Measurements from ENCODE around the gene PSMB5. TPM values are rescaled to one million over a fixed set of nuclear protein-coding genes. Genes with fewer than 3 reads are reported as not detected.
"Not testable (repeated sequence)": the region's sequence is repeated elsewhere in the genome, so short reads cannot be mapped to it uniquely, and the experiment has no call there.

The PSMB5 gene
- total and polyA plus RNA-seq, 3 experiments from 2014 or later: 37.1 to 198 (median 186) TPM

DNA sequence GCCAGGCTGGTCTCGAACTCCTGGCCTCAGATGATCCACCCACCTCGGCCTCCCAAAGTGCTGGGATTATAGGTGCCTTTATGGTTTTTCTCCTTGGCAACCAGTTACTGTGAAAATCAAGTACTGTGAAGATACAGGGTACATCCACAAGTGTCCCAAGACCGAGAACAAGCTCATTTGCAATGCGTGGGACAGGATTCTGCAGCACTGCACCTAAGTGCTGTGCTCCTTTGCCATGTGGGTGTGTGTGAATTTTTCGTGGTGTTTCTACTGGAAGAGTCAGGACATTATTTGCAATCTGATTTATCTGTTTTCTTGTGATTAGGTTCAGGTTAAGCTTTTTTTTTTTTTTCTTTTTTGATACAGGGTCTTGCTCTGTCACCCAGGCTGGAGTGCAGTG is 17.6 kb downstream of the PSMB5 start:
- Histone ChIP-seq H3K9me3 (ENCODE audit: low read length) (no peaks in the 10 kb centered on the region), H3K4me1 (ENCODE audit: insufficient read depth, low read length) (peaks cover 19% of the 10 kb centered on the region), H3K36me3 (ENCODE audit: insufficient read depth, low read length) (no peaks in the 10 kb centered on the region), H3K4me3 (ENCODE audit: low read length) (no peak overlapping the region), H3K27me3 (ENCODE audit: insufficient read depth, low read length, poor library complexity, severe bottlenecking) (no peaks in the 10 kb centered on the region), H3K27ac (ENCODE audit: low read depth, low read length) (no peak overlapping the region)
- CTCF ChIA-PET: interaction anchor here (1.6 to 3.0 kb wide), 2 partner anchors 10 kb away, joined by 3 to 14 read pairs; no protein-coding TSS in a partner anchor
- POLR2A ChIA-PET: interaction anchor here (0.5 kb wide), 1 partner anchor 17 kb away, joined by 3 read pairs; no protein-coding TSS in a partner anchor
- Mint-ChIP-seq H3K9me3 (no peaks in the 10 kb centered on the region), H3K4me3 (peak overlapping the region in 1 of 7 donors; percentile 10), H3K4me1 (no peaks in the 10 kb centered on the region), H3K27ac (peak overlapping the region in 1 of 8 donors; percentile 58), H3K27me3 (no peaks in the 10 kb centered on the region), H3K36me3 (peaks cover 0 to 2% (median 0%) of the 10 kb centered on the region in 3 donors)
- DNase-seq: no peak

- no peak overlapping the region for H3K27ac ChIP-seq (ENCODE audit: low read depth, low read length)
- no peak overlapping the region for H3K27ac Mint-ChIP-seq
- no peak for DNase-seq
Observed at GRCh38 chr14:23015618-23016017, 19.1 kb downstream of the PSMB5 start.

GRCh38 chr14:23013749-23014054 is 21.0 kb downstream of the PSMB5 start:
- H3K9me3 Mint-ChIP-seq; H3K27me3 Mint-ChIP-seq; H3K4me3 ChIP-seq (ENCODE audit: low read length); DNase-seq; POLR2A ChIA-PET; H3K36me3 ChIP-seq (ENCODE audit: insufficient read depth, low read length); H3K9me3 ChIP-seq (ENCODE audit: low read length); H3K36me3 Mint-ChIP-seq; H3K27me3 ChIP-seq (ENCODE audit: insufficient read depth, low read length, poor library complexity, severe bottlenecking); H3K27ac Mint-ChIP-seq; H3K27ac ChIP-seq (ENCODE audit: low read depth, low read length): not testable (repeated sequence)
- Mint-ChIP-seq H3K4me1 (peaks cover 15 to 23% (median 20%) of the 10 kb centered on the region in 3 donors), H3K4me3 (peak overlapping the region in 1 of 7 donors; percentile 80)
- peaks cover 15% of the 10 kb centered on the region for H3K4me1 ChIP-seq (ENCODE audit: insufficient read depth, low read length)
- CTCF ChIA-PET: interaction anchor here (1.4 to 5.8 kb wide), 3 partner anchors 15 to 42 kb away, joined by 3 to 32 read pairs (median 5); no protein-coding TSS in a partner anchor

More at GRCh38 chr14:23015618-23016017, 19.1 kb downstream of the PSMB5 start:
- no peaks in the 10 kb centered on the region for H3K27me3 Mint-ChIP-seq
- POLR2A ChIA-PET: no interaction called here
- no peaks in the 10 kb centered on the region for H3K9me3 Mint-ChIP-seq
- no peaks in the 10 kb centered on the region for H3K36me3 ChIP-seq (ENCODE audit: insufficient read depth, low read length)
- H3K4me1 ChIP-seq (ENCODE audit: insufficient read depth, low read length): peaks cover 5% of the 10 kb centered on the region
- H3K4me3 Mint-ChIP-seq: no peak overlapping the region
- H3K36me3 Mint-ChIP-seq: no peaks in the 10 kb centered on the region
- H3K4me3 ChIP-seq (ENCODE audit: low read length): no peak overlapping the region
- CTCF ChIA-PET: interaction anchor here (1.6 to 5.8 kb wide), 4 partner anchors 9 to 42 kb away, joined by 3 to 32 read pairs (median 10); partner anchors contain the start of gene CDH24
- no peaks in the 10 kb centered on the region for H3K27me3 ChIP-seq (ENCODE audit: insufficient read depth, low read length, poor library complexity, severe bottlenecking)
- H3K4me1 Mint-ChIP-seq: peaks cover 2 to 5% (median 4%) of the 10 kb centered on the region in 3 donors
- no peaks in the 10 kb centered on the region for H3K9me3 ChIP-seq (ENCODE audit: low read length)

- H3K4me3 ChIP-seq (ENCODE audit: low read length): no peak overlapping the region
- Mint-ChIP-seq H3K27ac (peak overlapping the region in 2 of 8 donors; percentile 11 to 53), H3K9me3 (no peaks in the 10 kb centered on the region), H3K27me3 (no peaks in the 10 kb centered on the region), H3K4me3 (peak overlapping the region in 2 of 7 donors; percentile 54 to 80), H3K36me3 (peaks cover 0 to 5% (median 0%) of the 10 kb centered on the region in 3 donors), H3K4me1 (peaks cover 18 to 28% (median 26%) of the 10 kb centered on the region in 3 donors)
- H3K4me1 ChIP-seq (ENCODE audit: insufficient read depth, low read length): peaks cover 19% of the 10 kb centered on the region
- no peak for DNase-seq
- H3K36me3 ChIP-seq (ENCODE audit: insufficient read depth, low read length): no peaks in the 10 kb centered on the region
- H3K27ac ChIP-seq (ENCODE audit: low read depth, low read length): no peak overlapping the region
- ChIA-PET CTCF (interaction anchor here (0.8 to 5.8 kb wide), 4 partner anchors 15 to 43 kb away, joined by 3 to 32 read pairs (median 4); partner anchors contain the start of gene AJUBA), POLR2A (interaction anchor here (0.5 to 0.6 kb wide), 2 partner anchors 21 to 389 kb away, joined by 3 to 5 read pairs; no protein-coding TSS in a partner anchor)
- no peaks in the 10 kb centered on the region for H3K27me3 ChIP-seq (ENCODE audit: insufficient read depth, low read length, poor library complexity, severe bottlenecking)
- H3K9me3 ChIP-seq (ENCODE audit: low read length): no peaks in the 10 kb centered on the region
Observed at GRCh38 chr14:23013054-23013748, 21.5 kb downstream of the PSMB5 start.

GRCh38 chr14:23009939-23010726 is 24.6 kb downstream of the PSMB5 start, which contains the start of gene C14orf93:
Gene C14orf93 (minus strand): TSS chr14:23010143. CDS start chr14:22999023, 11,120 bp downstream.
- no peaks in the 10 kb centered on the region for H3K36me3 ChIP-seq (ENCODE audit: insufficient read depth, low read length)
- no peaks in the 10 kb centered on the region for H3K27me3 ChIP-seq (ENCODE audit: insufficient read depth, low read length, poor library complexity, severe bottlenecking)
- no peaks in the 10 kb centered on the region for H3K9me3 ChIP-seq (ENCODE audit: low read length)
- H3K4me1 Mint-ChIP-seq: peaks cover 37 to 52% (median 52%) of the 10 kb centered on the region in 3 donors
- peak within 1 kb of the TSS; percentile 86 for H3K27ac ChIP-seq (ENCODE audit: low read depth, low read length)
- no peaks in the 10 kb centered on the region for H3K9me3 Mint-ChIP-seq
- H3K4me3 Mint-ChIP-seq: peak within 1 kb of the TSS; percentile 90 to 99 (median 94)
- peaks cover 0 to 11% (median 0%) of the 10 kb centered on the region in 3 donors for H3K36me3 Mint-ChIP-seq
- H3K4me1 ChIP-seq (ENCODE audit: insufficient read depth, low read length): peaks cover 36% of the 10 kb centered on the region
- no peaks in the 10 kb centered on the region for H3K27me3 Mint-ChIP-seq
- H3K27ac Mint-ChIP-seq: peak within 1 kb of the TSS; percentile 92 to 98 (median 94)
- CTCF ChIA-PET: interaction anchor here (1.0 to 5.8 kb wide), 3 partner anchors 13 to 58 kb away, joined by 3 to 32 read pairs (median 6); no protein-coding TSS in a partner anchor
- peak; percentile 70 to 84 (median 72) for DNase-seq
- POLR2A ChIA-PET: interaction anchor here (0.5 to 0.7 kb wide), 2 partner anchors 17 to 38 kb away, joined by 3 to 4 read pairs; no protein-coding TSS in a partner anchor
- H3K4me3 ChIP-seq (ENCODE audit: low read length): peak within 1 kb of the TSS; percentile 85

GRCh38 chr14:23009483-23009938 is 25.2 kb downstream of the PSMB5 start:
- ChIA-PET POLR2A (no interaction called here), CTCF (interaction anchor here (1.2 to 4.1 kb wide), 3 partner anchors 16 to 48 kb away, joined by 4 to 53 read pairs (median 51); partner anchors contain the start of gene CDH24)
- Mint-ChIP-seq H3K9me3 (no peaks in the 10 kb centered on the region), H3K4me3 (peak overlapping the region; percentile 90 to 99 (median 92)), H3K27ac (peak overlapping the region; percentile 86 to 95 (median 92)), H3K36me3 (peaks cover 0 to 11% (median 0%) of the 10 kb centered on the region in 3 donors), H3K4me1 (peaks cover 40 to 56% (median 55%) of the 10 kb centered on the region in 3 donors), H3K27me3 (no peaks in the 10 kb centered on the region)
- H3K9me3 ChIP-seq (ENCODE audit: low read length): no peaks in the 10 kb centered on the region
- H3K27me3 ChIP-seq (ENCODE audit: insufficient read depth, low read length, poor library complexity, severe bottlenecking): no peaks in the 10 kb centered on the region
- H3K4me1 ChIP-seq (ENCODE audit: insufficient read depth, low read length): peaks cover 36% of the 10 kb centered on the region
- H3K36me3 ChIP-seq (ENCODE audit: insufficient read depth, low read length): no peaks in the 10 kb centered on the region
- H3K27ac ChIP-seq (ENCODE audit: low read depth, low read length): peak overlapping the region; percentile 86
- DNase-seq: no peak
- H3K4me3 ChIP-seq (ENCODE audit: low read length): peak overlapping the region; percentile 85

DNA sequence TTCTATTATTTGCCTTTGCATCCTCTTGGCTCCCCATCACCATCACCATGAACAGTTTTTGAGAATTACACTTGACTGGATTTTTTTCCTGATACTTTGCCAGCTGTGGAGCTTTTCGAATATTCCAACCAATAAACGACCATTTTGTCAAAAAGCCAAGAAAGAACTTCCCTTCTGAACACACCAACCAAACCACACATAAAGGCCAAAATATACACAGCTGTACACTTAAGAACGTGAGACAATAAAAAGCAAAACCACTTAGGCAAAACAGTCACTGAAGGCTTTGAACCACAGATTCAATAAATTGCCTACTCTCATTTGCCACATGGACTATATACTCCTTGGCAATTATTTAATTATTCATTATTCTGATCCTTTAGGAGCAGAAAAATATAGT is 25.9 kb downstream of the PSMB5 start:
- H3K4me3 Mint-ChIP-seq: peak overlapping the region; percentile 49 to 99 (median 92)
- no peaks in the 10 kb centered on the region for H3K27me3 ChIP-seq (ENCODE audit: insufficient read depth, low read length, poor library complexity, severe bottlenecking)
- peak overlapping the region; percentile 86 for H3K27ac ChIP-seq (ENCODE audit: low read depth, low read length)
- H3K9me3 Mint-ChIP-seq: no peaks in the 10 kb centered on the region
- peaks cover 0 to 11% (median 0%) of the 10 kb centered on the region in 3 donors for H3K36me3 Mint-ChIP-seq
- H3K4me1 ChIP-seq (ENCODE audit: insufficient read depth, low read length): peaks cover 36% of the 10 kb centered on the region
- peaks cover 40 to 56% (median 55%) of the 10 kb centered on the region in 3 donors for H3K4me1 Mint-ChIP-seq
- H3K27ac Mint-ChIP-seq: peak overlapping the region in 5 of 8 donors; percentile 35 to 93 (median 58)
- no peaks in the 10 kb centered on the region for H3K27me3 Mint-ChIP-seq
- peak overlapping the region; percentile 85 for H3K4me3 ChIP-seq (ENCODE audit: low read length)
- ChIA-PET POLR2A (interaction anchor here (0.8 kb wide), 1 partner anchor 75 kb away, joined by 6 read pairs; no protein-coding TSS in a partner anchor), CTCF (interaction anchor here (1.0 to 4.1 kb wide), 4 partner anchors 15 to 60 kb away, joined by 3 to 53 read pairs (median 28); partner anchors contain the start of gene CDH24)
- no peak for DNase-seq
- no peaks in the 10 kb centered on the region for H3K36me3 ChIP-seq (ENCODE audit: insufficient read depth, low read length)
- no peaks in the 10 kb centered on the region for H3K9me3 ChIP-seq (ENCODE audit: low read length)
